SJSA1 (cell line): ENCODE measurements around the gene ADAMTS20. TPM values are rescaled to one million over a fixed set of nuclear protein-coding genes. Genes with fewer than 3 reads are reported as not detected.
"Not testable (repeated sequence)": the region's sequence is repeated elsewhere in the genome, so short reads cannot be mapped to it uniquely, and the experiment has no call there.

ENCODE experiments used
- DNase-seq, 2 experiments: peaks; one replicate each; pipeline ENCODE4 v3.0.0-alpha.2; 2015 to 2020; ENCODE audit warnings: low spot score in 2 of 2, low read depth in 1 of 2
- H3K27ac ChIP-seq: fragments of 250-450 bp; sonication (Bioruptor Pico); 2 replicates; pipeline ENCODE4 v1.5.1; 2020; ENCODE audit warnings: mild to moderate bottlenecking, moderate library complexity
- H3K27me3 ChIP-seq: fragments of 250-450 bp; sonication (Bioruptor Pico); replicated peaks from 2 replicates; pipeline ENCODE4 v1.5.1; 2020; ENCODE audit warnings: mild to moderate bottlenecking, moderate library complexity
- H3K36me3 ChIP-seq: fragments of 250-450 bp; sonication (Bioruptor Pico); 2 replicates; pipeline ENCODE4 v1.5.1; 2020; ENCODE audit warnings: mild to moderate bottlenecking
- H3K4me1 ChIP-seq: fragments of 250-450 bp; sonication (Bioruptor Pico); replicated peaks from 2 replicates; pipeline ENCODE4 v1.6.1; 2021; ENCODE audit warnings: mild to moderate bottlenecking
- H3K4me3 ChIP-seq: fragments of 250-450 bp; sonication (Bioruptor Pico); 2 replicates; pipeline ENCODE4 v1.5.1; 2020; ENCODE audit warnings: mild to moderate bottlenecking
- H3K9me3 ChIP-seq: fragments of 250-450 bp; sonication (Bioruptor Pico); replicated peaks from 2 replicates; pipeline ENCODE4 v1.5.1; 2020; ENCODE audit warnings: mild to moderate bottlenecking
- total RNA-seq: library from RNA; depleted of rRNA; stranded (reverse); fragments of >200 nt; shearing (Covaris generic); gene quantifications from 2 replicates; pipeline ENCODE4 v1.2.3, GENCODE V29; 2014

The ADAMTS20 gene
- total RNA-seq, 1 experiment from 2014 or later: not detected

DNA sequence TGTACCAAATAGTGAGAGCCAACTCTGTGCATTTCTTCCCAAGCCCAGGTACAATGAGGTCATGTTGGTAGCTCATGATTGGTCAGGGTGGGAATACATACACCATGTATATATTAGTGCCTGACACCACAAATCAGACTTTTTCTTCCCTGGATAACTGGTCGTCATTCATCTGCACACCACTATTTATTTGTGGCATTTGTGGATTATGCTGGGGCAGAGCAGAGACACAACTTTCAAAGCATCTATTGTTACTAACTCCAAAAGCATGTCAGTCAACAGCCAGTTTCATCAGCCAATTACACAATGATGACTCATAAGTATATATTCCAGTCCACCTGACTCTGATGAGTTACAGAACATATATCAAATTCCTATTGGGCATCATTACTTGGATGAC is 181.7 kb downstream of the ADAMTS20 start:
- Histone ChIP-seq H3K4me3 (no peak overlapping the region), H3K4me1 (no peaks in the 10 kb centered on the region), H3K9me3 (no peaks in the 10 kb centered on the region), H3K27me3 (no peaks in the 10 kb centered on the region), H3K36me3 (no peaks in the 10 kb centered on the region), H3K27ac (no peak overlapping the region)
- DNase-seq: no peak

- DNase-seq: no peak
- H3K36me3 ChIP-seq: no peaks in the 10 kb centered on the region
These were observed 188.9 kb downstream of the ADAMTS20 start for GRCh38 chr12:43362910-43363694.

GRCh38 chr12:43361031-43361710 is 190.8 kb downstream of the ADAMTS20 start:
- DNase-seq: no peak
- H3K27ac ChIP-seq: no peak overlapping the region
- no peak overlapping the region for H3K4me3 ChIP-seq

More at GRCh38 chr12:43362910-43363694, 188.9 kb downstream of the ADAMTS20 start:
- H3K4me1 ChIP-seq: no peaks in the 10 kb centered on the region
- H3K9me3 ChIP-seq: no peaks in the 10 kb centered on the region
- no peak overlapping the region for H3K27ac ChIP-seq
- H3K27me3 ChIP-seq: no peaks in the 10 kb centered on the region
- no peak overlapping the region for H3K4me3 ChIP-seq

DNA sequence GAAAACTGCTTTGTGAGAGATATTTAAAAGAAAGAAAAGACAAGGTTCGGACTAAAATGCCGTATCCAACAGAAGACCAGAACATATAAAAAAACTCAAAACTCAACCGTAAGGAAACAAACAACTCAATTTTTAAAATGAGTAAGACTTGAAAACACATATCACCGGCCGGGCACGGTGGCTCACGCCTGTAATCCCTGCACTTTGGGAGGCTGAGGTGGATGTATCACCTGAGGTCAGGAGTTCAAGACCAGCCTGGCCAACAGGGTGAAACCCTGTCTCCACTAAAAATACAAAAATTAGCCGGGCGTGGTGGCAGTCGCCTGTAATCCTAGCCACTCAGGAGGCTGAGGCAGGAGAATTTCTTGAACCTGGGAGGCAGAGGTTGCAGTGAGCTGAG is 192.0 kb downstream of the ADAMTS20 start:
- not testable (repeated sequence) for H3K4me1 ChIP-seq, H3K9me3 ChIP-seq, H3K27me3 ChIP-seq, H3K27ac ChIP-seq, DNase-seq, H3K4me3 ChIP-seq, H3K36me3 ChIP-seq

More at GRCh38 chr12:43361031-43361710, 190.8 kb downstream of the ADAMTS20 start:
- H3K36me3 ChIP-seq: no peaks in the 10 kb centered on the region
- no peaks in the 10 kb centered on the region for H3K9me3 ChIP-seq
- H3K4me1 ChIP-seq: no peaks in the 10 kb centered on the region
- no peaks in the 10 kb centered on the region for H3K27me3 ChIP-seq

GRCh38 chr12:43357141-43357540 is 194.9 kb downstream of the ADAMTS20 start:
- H3K4me3 ChIP-seq: no peak overlapping the region
- no peaks in the 10 kb centered on the region for H3K36me3 ChIP-seq
- H3K27me3 ChIP-seq: no peaks in the 10 kb centered on the region
- no peak for DNase-seq
- no peaks in the 10 kb centered on the region for H3K4me1 ChIP-seq
- no peaks in the 10 kb centered on the region for H3K9me3 ChIP-seq
- H3K27ac ChIP-seq: no peak overlapping the region

DNA sequence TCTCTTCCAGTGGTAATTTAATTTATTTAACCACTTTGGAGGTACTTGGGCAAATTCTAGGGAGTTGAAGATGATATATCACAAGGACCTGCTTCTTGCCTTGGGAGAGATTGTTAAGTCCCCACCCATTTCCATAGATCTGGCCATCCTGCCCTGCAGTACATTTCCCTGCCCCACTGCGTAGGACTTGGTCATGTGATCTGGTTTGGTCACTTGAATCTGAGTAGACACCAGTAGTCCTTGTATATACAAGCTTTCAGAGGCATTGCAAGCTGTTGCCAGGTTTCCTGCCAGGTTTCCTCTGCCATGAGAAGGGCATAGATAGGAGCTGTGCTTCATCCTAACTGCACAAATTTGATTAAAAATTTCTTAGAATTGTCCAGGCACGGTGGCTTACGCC is 200.0 kb downstream of the ADAMTS20 start:
- H3K9me3 ChIP-seq: no peaks in the 10 kb centered on the region
- H3K4me1 ChIP-seq: no peaks in the 10 kb centered on the region
- no peaks in the 10 kb centered on the region for H3K27me3 ChIP-seq
- DNase-seq: no peak
- H3K4me3 ChIP-seq: no peak overlapping the region
- no peaks in the 10 kb centered on the region for H3K36me3 ChIP-seq
- H3K27ac ChIP-seq: no peak overlapping the region

DNA sequence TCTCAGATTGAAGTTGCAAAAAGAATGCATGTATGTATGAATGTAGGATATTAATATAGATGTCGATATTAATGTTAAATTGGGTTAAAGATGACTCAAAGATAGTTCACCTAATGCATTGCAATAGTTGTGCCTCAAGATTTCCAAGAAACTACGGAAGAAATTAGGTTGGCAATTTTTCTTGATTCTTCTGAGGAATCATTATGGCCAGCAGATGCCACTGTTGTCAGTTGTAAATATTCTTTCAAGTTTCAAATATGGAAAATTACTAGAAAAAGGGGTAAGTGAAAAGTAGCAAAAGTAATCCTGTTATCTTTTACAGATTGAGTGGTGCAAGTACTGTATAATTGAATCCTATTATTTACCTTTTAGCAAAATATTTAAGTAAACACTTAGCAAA is 202.1 kb downstream of the ADAMTS20 start:
- Histone ChIP-seq H3K4me3 (no peak overlapping the region), H3K4me1 (no peaks in the 10 kb centered on the region), H3K27me3 (no peaks in the 10 kb centered on the region), H3K27ac (no peak overlapping the region), H3K36me3 (no peaks in the 10 kb centered on the region), H3K9me3 (no peaks in the 10 kb centered on the region)
- DNase-seq: no peak

GRCh38 chr12:43348221-43348620 is 203.8 kb downstream of the ADAMTS20 start:
- H3K27ac ChIP-seq: no peak overlapping the region
- no peak for DNase-seq
- no peaks in the 10 kb centered on the region for H3K4me1 ChIP-seq
- no peaks in the 10 kb centered on the region for H3K27me3 ChIP-seq
- H3K36me3 ChIP-seq: no peaks in the 10 kb centered on the region
- no peaks in the 10 kb centered on the region for H3K9me3 ChIP-seq
- H3K4me3 ChIP-seq: no peak overlapping the region

GRCh38 chr12:43347026-43347425 is 205.0 kb downstream of the ADAMTS20 start:
- H3K27ac ChIP-seq: no peak overlapping the region

GRCh38 chr12:43345023-43345422 is 207.0 kb downstream of the ADAMTS20 start:
- H3K4me1 ChIP-seq: no peaks in the 10 kb centered on the region
- no peak overlapping the region for H3K27ac ChIP-seq
- H3K36me3 ChIP-seq: no peaks in the 10 kb centered on the region
- H3K27me3 ChIP-seq: no peaks in the 10 kb centered on the region
- no peaks in the 10 kb centered on the region for H3K9me3 ChIP-seq
- no peak for DNase-seq
- H3K4me3 ChIP-seq: no peak overlapping the region

More at GRCh38 chr12:43347026-43347425, 205.0 kb downstream of the ADAMTS20 start:
- no peak for DNase-seq
- no peak overlapping the region for H3K4me3 ChIP-seq
- H3K27me3 ChIP-seq: no peaks in the 10 kb centered on the region
- H3K4me1 ChIP-seq: no peaks in the 10 kb centered on the region
- H3K9me3 ChIP-seq: no peaks in the 10 kb centered on the region
- H3K36me3 ChIP-seq: no peaks in the 10 kb centered on the region

DNA sequence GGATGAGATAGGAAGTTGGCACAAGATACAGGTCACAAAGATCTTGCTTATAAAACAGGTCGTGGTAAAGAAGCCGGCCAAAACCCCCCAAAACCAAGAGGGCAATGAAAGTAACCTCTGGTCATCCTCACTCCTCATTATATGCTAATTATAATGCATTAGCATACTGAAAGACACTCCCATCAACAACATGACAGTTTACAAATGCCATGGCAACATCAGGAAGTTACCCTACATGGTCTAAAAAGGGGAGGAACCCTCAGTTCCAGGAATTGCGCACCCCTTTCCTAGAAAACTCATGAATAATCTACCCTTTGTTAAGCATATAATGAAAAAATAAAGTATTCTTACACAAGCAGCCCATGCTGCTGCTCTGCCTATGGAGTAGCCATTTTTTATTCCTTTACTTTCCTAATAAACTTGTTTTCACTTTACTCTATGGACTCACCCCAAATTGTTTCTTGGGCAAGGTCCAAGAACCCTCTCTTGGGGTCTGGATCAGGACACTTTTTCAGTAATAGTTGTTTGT is 210.2 kb downstream of the ADAMTS20 start:
- not testable (repeated sequence) for H3K27me3 ChIP-seq, DNase-seq, H3K4me1 ChIP-seq, H3K36me3 ChIP-seq, H3K27ac ChIP-seq, H3K9me3 ChIP-seq, H3K4me3 ChIP-seq

DNA sequence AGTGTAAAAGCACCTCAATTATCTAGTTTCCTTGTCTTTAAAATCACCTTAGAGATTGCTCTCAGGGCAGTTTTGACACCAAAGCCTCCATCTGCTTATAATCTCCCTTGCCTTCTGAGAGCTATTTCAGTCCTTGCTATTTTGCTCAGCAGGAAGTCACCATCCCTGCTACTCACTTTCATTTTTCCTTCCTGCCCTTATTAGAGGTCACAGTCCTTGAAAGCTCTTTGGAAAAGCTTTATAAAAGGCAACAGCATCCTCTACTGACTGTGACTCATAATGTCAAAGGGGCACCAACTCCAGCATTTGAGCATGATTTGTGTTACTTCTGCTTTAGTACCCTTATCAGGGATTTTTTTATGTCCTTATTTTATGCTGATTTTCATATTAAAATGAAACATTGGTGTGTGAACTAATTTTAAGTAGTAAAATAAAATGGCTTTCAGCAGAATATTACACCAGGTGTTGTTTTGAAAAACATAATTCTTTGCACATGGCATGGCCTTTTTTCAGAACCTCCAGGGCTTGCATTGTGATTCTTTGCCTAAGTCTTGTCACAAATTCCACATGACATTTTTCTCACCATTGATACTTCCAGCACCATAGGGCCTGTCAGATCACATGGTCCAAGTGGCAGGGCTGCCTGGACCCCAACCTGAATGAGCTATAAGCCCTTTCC is 213.0 kb downstream of the ADAMTS20 start:
- H3K4me1 ChIP-seq: peaks cover 4% of the 10 kb centered on the region; the same call in 1 of the 2 replicates
- no peak overlapping the region for H3K4me3 ChIP-seq
- peak in 1 of 2 experiments; percentile 17 for DNase-seq
- H3K9me3 ChIP-seq: no peaks in the 10 kb centered on the region
- no peaks in the 10 kb centered on the region for H3K36me3 ChIP-seq
- H3K27ac ChIP-seq: no peak overlapping the region
- H3K27me3 ChIP-seq: no peaks in the 10 kb centered on the region

GRCh38 chr12:43337571-43338444 is 214.2 kb downstream of the ADAMTS20 start:
- no peak overlapping the region for H3K4me3 ChIP-seq
- H3K4me1 ChIP-seq: peaks cover 4% of the 10 kb centered on the region; the same call in 1 of the 2 replicates
- H3K27ac ChIP-seq: no peak overlapping the region
- DNase-seq: no peak
- no peaks in the 10 kb centered on the region for H3K27me3 ChIP-seq
- no peaks in the 10 kb centered on the region for H3K9me3 ChIP-seq
- no peaks in the 10 kb centered on the region for H3K36me3 ChIP-seq
